H1 (cell line): ENCODE results near the gene CRTC3. TPM values are rescaled to one million over a fixed set of nuclear protein-coding genes. Genes with fewer than 3 reads are reported as not detected.

Source experiments
- CHD7 ChIP-seq: fragments of 300-600 bp; sonication (generic); IDR thresholded peaks from 2 replicates; pipeline ENCODE4 v1.7.1; 2012; ENCODE audit warnings: low read length, moderate library complexity, mild to moderate bottlenecking, inconsistent platforms; ENCODE audit not compliant: insufficient replicate concordance
- KDM4A ChIP-seq: IDR thresholded peaks from one replicate; pipeline ENCODE4 v1.7.1; 2012; ENCODE audit warnings: low read depth, mild to moderate bottlenecking, moderate library complexity, low read length, inconsistent platforms; ENCODE audit not compliant: severe bottlenecking
- SUZ12 ChIP-seq: fragments of 200-600 bp; sonication (generic); IDR thresholded peaks from 2 replicates; pipeline ENCODE4 v1.6.1; 2012; ENCODE audit warnings: mild to moderate bottlenecking, inconsistent platforms, low read length, moderate library complexity, mixed read lengths
- TAF1 ChIP-seq: IDR thresholded peaks from 2 replicates; pipeline ENCODE4 v1.6.1; 2011; ENCODE audit warnings: mild to moderate bottlenecking, low read depth, low read length
- TEAD4 ChIP-seq: IDR thresholded peaks from 2 replicates; pipeline ENCODE4 v1.6.1; 2012; ENCODE audit warnings: low read depth, low read length, inconsistent platforms, mixed read lengths
- polyA plus RNA-seq, 7 experiments: library from polyadenylated mRNA; depleted of rRNA in 3 of 7; stranded (reverse) in 5 of 7; unstranded in 2 of 7; fragments of >200 nt in 5 of 7; fragments of 200-250 nt in 2 of 7; gene quantifications; 1 replicate in 5 of 7; 2 replicates in 1 of 7; 4 replicates in 1 of 7; pipeline versions ENCODE4 v1.2.1 to v1.2.3, GENCODE V29; 2011 to 2013; ENCODE audit warnings: missing spikeins in 2 of 7, mixed read lengths in 2 of 7
- total RNA-seq: library from RNA; stranded (reverse); fragmentation: NEBNext Ultra II Directional; extraction: Animal tissue kit (Norgen Biotek cat#: 25700); gene quantifications from 2 replicates; pipeline ENCODE4 v1.2.1, GENCODE V29; 2021

The CRTC3 gene
- total and polyA plus RNA-seq, 2 of the 8 experiments (the other 6 are each of a cell fraction or from before 2014, with no cell fraction given): 5.0 to 5.3 TPM

DNA sequence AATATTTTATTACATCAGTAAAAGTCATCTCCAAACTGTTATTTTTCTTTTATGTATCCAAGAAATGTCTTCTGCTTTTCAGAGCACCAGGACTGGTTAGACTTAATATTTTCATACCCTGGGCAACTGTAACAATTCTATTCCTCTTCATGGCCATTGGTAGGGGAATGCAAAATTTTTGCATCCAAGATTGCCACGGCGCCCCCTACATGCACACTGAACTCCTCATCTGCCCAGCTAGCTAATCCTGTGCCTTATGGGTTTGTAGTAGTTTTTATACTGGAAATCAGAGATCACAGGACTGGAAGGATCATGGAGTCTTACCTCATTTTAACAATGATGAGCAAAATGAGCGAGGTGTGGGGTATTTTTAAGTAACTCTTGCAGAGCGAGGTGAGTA is 74.2 kb downstream of the CRTC3 start (continued):
- TF ChIP-seq CHD7: no peak
- no peak for TF ChIP-seq SUZ12
- TF ChIP-seq KDM4A: no peak
- TF ChIP-seq TEAD4: 0 out of 2 replicates have a peak, but pooled peaks have one; percentile 12
- no peak for TF ChIP-seq TAF1
